HepG2 (cell line): ENCODE results near the gene ADAMTS16. TPM values are rescaled to one million over a fixed set of nuclear protein-coding genes. Genes with fewer than 3 reads are reported as not detected.

Experiments used
- CBX2 ChIP-seq, 2 experiments: fragments of 200-600 bp in 1 of 2; sonication (generic); formaldehyde crosslinking in 1 of 2; IDR thresholded peaks; 2 replicates each; pipeline versions ENCODE4 v1.7.0 to v1.8.1; 2018 to 2022; ENCODE audit warnings: low read depth in 2 of 2, low read length in 1 of 2, mild to moderate bottlenecking in 1 of 2, missing genetic modification reagents in 1 of 2
- CC2D1A ChIP-seq: sonication (generic); formaldehyde crosslinking; IDR thresholded peaks from 2 replicates; pipeline ENCODE4 v1.8.1; 2023; ENCODE audit warnings: mild to moderate bottlenecking, missing genetic modification reagents
- GATAD1 ChIP-seq: IDR thresholded peaks from 2 replicates; pipeline ENCODE4 v1.6.1; 2016; ENCODE audit warnings: missing genetic modification reagents, missing compliant biosample characterization
- NFATC3 ChIP-seq: sonication (generic); formaldehyde crosslinking; IDR thresholded peaks from 2 replicates; pipeline ENCODE4 v1.5.1; 2020; ENCODE audit warnings: mild to moderate bottlenecking, missing genetic modification reagents
- PAX8 ChIP-seq: sonication (generic); formaldehyde crosslinking; IDR thresholded peaks from 2 replicates; pipeline ENCODE4 v1.8.0; 2022; ENCODE audit warnings: mild to moderate bottlenecking, missing genetic modification reagents, borderline replicate concordance
- SALL2 ChIP-seq: sonication (generic); formaldehyde crosslinking; IDR thresholded peaks from 2 replicates; pipeline ENCODE4 v1.8.1; 2023; ENCODE audit warnings: mild to moderate bottlenecking, missing genetic modification reagents, inconsistent platforms
- SMAD3 ChIP-seq: sonication (generic); formaldehyde crosslinking; IDR thresholded peaks from 2 replicates; pipeline ENCODE4 v1.4.0; 2020; ENCODE audit warnings: missing genetic modification reagents
- SP4 ChIP-seq: sonication (generic); formaldehyde crosslinking; IDR thresholded peaks from 2 replicates; pipeline ENCODE4 v1.8.1; 2023; ENCODE audit warnings: mild to moderate bottlenecking, missing genetic modification reagents
- ZFP37 ChIP-seq: sonication (generic); formaldehyde crosslinking; IDR thresholded peaks from 2 replicates; pipeline ENCODE4 v1.4.0; 2020; ENCODE audit warnings: missing genetic modification reagents, borderline replicate concordance
- ZFP82 ChIP-seq: sonication (generic); formaldehyde crosslinking; IDR thresholded peaks from 2 replicates; pipeline ENCODE4 v1.5.1; 2020; ENCODE audit warnings: mild to moderate bottlenecking, missing genetic modification reagents, borderline replicate concordance
- ZFX ChIP-seq: sonication (generic); formaldehyde crosslinking; IDR thresholded peaks from 2 replicates; pipeline ENCODE4 v1.4.0; 2020; ENCODE audit warnings: mild to moderate bottlenecking, low read depth, missing genetic modification reagents, moderate library complexity
- ZNF792 ChIP-seq: IDR thresholded peaks from 2 replicates; pipeline ENCODE4 v1.6.1; 2016
- polyA plus RNA-seq, 8 experiments: library from polyadenylated mRNA; depleted of rRNA in 3 of 8; stranded (reverse) in 7 of 8; unstranded in 1 of 8; fragments of >200 nt; fragmentation: Illumina TruSeq in 4 of 8; extraction: Trizol in 4 of 8; gene quantifications; 2 replicates each; pipeline versions ENCODE4 v1.2.1 to v1.2.3, GENCODE V29; 2011 to 2016; ENCODE audit warnings: low read depth in 4 of 8, missing spikeins in 1 of 8, mixed read lengths in 1 of 8; ENCODE audit not compliant: insufficient read depth in 1 of 8
- total RNA-seq, 5 experiments: library from RNA; depleted of rRNA; stranded (reverse); fragments of >200 nt; fragmentation: Illumina TruSeq; extraction: Trizol; gene quantifications; 2 replicates each; pipeline ENCODE4 v1.2.3, GENCODE V29; 2016; ENCODE audit warnings: low read depth in 1 of 5
- TF ChIP-seq, protein P1 (sequence below): sonication (generic); formaldehyde crosslinking; IDR thresholded peaks from 2 replicates; pipeline ENCODE4 v1.5.0; 2020; ENCODE audit warnings: mild to moderate bottlenecking, missing genetic modification reagents, moderate library complexity

ADAMTS16 gene
- total and polyA plus RNA-seq, 2 of the 13 experiments (the other 11 are each of a cell fraction or from before 2014, with no cell fraction given), result 0.02 to 0.03 TPM

DNA sequence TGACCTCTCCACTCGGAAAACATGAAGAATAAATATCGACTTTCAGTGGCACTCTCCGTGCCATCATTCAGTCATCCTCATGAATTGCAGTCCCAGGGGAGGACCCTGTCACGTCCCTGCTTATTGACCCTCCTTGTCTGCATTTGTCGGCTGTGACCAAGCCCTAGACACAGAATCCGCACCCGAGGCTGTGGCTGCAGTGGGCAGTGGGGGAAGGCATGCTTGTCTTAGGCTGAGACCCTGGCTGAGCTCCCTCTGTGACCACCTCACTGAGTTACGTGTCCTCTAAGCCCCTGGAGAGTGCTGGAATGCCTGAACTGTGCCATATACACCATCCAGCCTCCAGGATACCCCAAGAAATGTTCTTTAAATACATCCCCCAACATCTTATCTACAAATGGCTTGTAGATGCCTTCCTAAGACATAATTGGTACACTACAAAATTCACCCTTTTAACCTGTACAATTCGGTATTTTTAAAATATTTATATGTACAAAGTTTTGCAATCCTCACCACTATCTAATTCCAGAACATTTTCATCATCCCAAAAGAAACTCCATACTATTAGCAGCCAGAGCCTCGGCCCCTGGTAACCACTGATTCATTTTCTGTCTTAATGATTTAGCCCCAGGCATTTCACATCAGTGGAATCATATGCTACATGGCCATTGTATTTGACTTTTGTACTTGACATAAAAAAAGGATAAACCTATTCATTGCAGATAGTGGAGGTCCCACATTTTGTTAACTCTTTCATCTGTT lies 201.6 kb downstream of the ADAMTS16 start (continued):
- TF ChIP-seq, protein P1, sequence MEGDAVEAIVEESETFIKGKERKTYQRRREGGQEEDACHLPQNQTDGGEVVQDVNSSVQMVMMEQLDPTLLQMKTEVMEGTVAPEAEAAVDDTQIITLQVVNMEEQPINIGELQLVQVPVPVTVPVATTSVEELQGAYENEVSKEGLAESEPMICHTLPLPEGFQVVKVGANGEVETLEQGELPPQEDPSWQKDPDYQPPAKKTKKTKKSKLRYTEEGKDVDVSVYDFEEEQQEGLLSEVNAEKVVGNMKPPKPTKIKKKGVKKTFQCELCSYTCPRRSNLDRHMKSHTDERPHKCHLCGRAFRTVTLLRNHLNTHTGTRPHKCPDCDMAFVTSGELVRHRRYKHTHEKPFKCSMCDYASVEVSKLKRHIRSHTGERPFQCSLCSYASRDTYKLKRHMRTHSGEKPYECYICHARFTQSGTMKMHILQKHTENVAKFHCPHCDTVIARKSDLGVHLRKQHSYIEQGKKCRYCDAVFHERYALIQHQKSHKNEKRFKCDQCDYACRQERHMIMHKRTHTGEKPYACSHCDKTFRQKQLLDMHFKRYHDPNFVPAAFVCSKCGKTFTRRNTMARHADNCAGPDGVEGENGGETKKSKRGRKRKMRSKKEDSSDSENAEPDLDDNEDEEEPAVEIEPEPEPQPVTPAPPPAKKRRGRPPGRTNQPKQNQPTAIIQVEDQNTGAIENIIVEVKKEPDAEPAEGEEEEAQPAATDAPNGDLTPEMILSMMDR, result no peak
- TF ChIP-seq SP4 (CRISPR knock-in tag) (no peak), CBX2 (IDR thresholded peaks at IDR 0.05; ENCODE audit: low read depth, low read length) (no peak), CBX2 (CRISPR knock-in tag; IDR thresholded peaks at IDR 0.05; ENCODE audit: low read depth) (no peak), ZNF792 (CRISPR knock-in tag) (no peak), CC2D1A (CRISPR knock-in tag) (no peak), GATAD1 (no peak), ZFP82 (CRISPR knock-in tag) (no peak), SALL2 (CRISPR knock-in tag) (no peak), PAX8 (CRISPR knock-in tag) (no peak), SMAD3 (CRISPR knock-in tag) (no peak), ZFP37 (CRISPR knock-in tag) (no peak), ZFX (CRISPR knock-in tag) (no peak), NFATC3 (CRISPR knock-in tag) (no peak)
- TF ChIP-seq, all 625 proteins: peak for 0
